HEK293 (cell line): Measurements from ENCODE around the gene TARBP1.

ENCODE experiments used
- CTCF ChIA-PET: fragments of 350-600 bp; formaldehyde crosslinking; extraction: SDS; loops from one replicate; lab custom pipeline; 2021; ENCODE audit warnings: antibody characterized with exemption; lab: Yijun Ruan, JAX
- POLR2A ChIA-PET: fragments of 300-600 bp; formaldehyde crosslinking; extraction: SDS; loops from one replicate; lab custom pipeline; 2020; ENCODE audit warnings: antibody characterized with exemption, inconsistent platforms; lab: Yijun Ruan, JAX
- H3K27ac ChIP-seq: fragments of 200-500 bp; sonication (Bioruptor generic); 2 replicates; pipeline ENCODE4 v1.5.1; 2014; ENCODE audit warnings: low read depth, low read length, control low read depth, inconsistent platforms; ENCODE audit errors: extremely low read depth
- H3K36me3 ChIP-seq, 2 experiments: fragments of 200-500 bp in 1 of 2; sonication (Bioruptor generic) in 1 of 2; 1 replicate in 1 of 2; 2 replicates in 1 of 2; pipeline ENCODE4 v1.5.1; 2014 to 2017; ENCODE audit warnings: inconsistent platforms in 2 of 2, low read length in 2 of 2; ENCODE audit not compliant: control insufficient read depth in 2 of 2, insufficient read depth in 1 of 2
- H3K4me1 ChIP-seq: fragments of 200-500 bp; sonication (Bioruptor generic); 2 replicates; pipeline ENCODE4 v1.5.1; 2014; ENCODE audit warnings: mild to moderate bottlenecking, low read length, inconsistent platforms; ENCODE audit not compliant: control insufficient read depth, insufficient read depth
- H3K4me3 ChIP-seq: 2 replicates; pipeline ENCODE4 v1.5.1; 2011; ENCODE audit warnings: low read depth, mild to moderate bottlenecking, control low read depth, low read length, moderate library complexity
- H3K9me3 ChIP-seq: fragments of 200-500 bp; sonication (Bioruptor generic); 2 replicates; pipeline ENCODE4 v1.5.1; 2014; ENCODE audit warnings: low read depth, low read length, inconsistent platforms; ENCODE audit not compliant: control insufficient read depth, insufficient read depth
- MEIS1 ChIP-seq: sonication (generic); formaldehyde crosslinking; IDR thresholded peaks from 2 replicates; pipeline ENCODE4 v1.8.1; 2022; ENCODE audit warnings: missing genetic modification reagents, mild to moderate bottlenecking, borderline replicate concordance
- PRDM2 ChIP-seq: fragments of 450-650 bp; formaldehyde crosslinking; IDR thresholded peaks from 2 replicates; pipeline ENCODE4 v1.5.1; 2016; ENCODE audit warnings: missing biosample characterization, missing genetic modification characterization, borderline replicate concordance
- SALL2 ChIP-seq: fragments of 450-650 bp; formaldehyde crosslinking; IDR thresholded peaks from 2 replicates; pipeline ENCODE4 v1.5.0; 2017; ENCODE audit warnings: missing biosample characterization, mild to moderate bottlenecking, missing genetic modification characterization, borderline replicate concordance
- SCRT2 ChIP-seq: fragments of 450-650 bp; formaldehyde crosslinking; IDR thresholded peaks from 2 replicates; pipeline ENCODE4 v1.5.1; 2016; ENCODE audit warnings: missing biosample characterization, missing genetic modification characterization
- ZBTB44 ChIP-seq: fragments of 450-650 bp; IDR thresholded peaks from 2 replicates; pipeline ENCODE4 v1.5.1; 2018; ENCODE audit warnings: missing biosample characterization, mild to moderate bottlenecking, missing genetic modification characterization
- ZBTB7A ChIP-seq: fragments of 450-650 bp; formaldehyde crosslinking; IDR thresholded peaks from 2 replicates; pipeline ENCODE4 v1.5.1; 2016; ENCODE audit warnings: low read depth, missing biosample characterization, missing genetic modification characterization
- ZBTB8A ChIP-seq: fragments of 450-650 bp; formaldehyde crosslinking; IDR thresholded peaks from 2 replicates; pipeline ENCODE4 v1.5.1; 2016; ENCODE audit warnings: missing biosample characterization, missing genetic modification characterization
- ZNF133 ChIP-seq: fragments of 450-650 bp; formaldehyde crosslinking; IDR thresholded peaks from 2 replicates; pipeline ENCODE4 v1.5.1; 2016; ENCODE audit warnings: missing biosample characterization, missing genetic modification characterization
- ZNF140 ChIP-seq: fragments of 450-650 bp; formaldehyde crosslinking; IDR thresholded peaks from 2 replicates; pipeline ENCODE4 v1.5.1; 2016; ENCODE audit warnings: missing biosample characterization, missing genetic modification characterization
- ZNF211 ChIP-seq: fragments of 450-650 bp; formaldehyde crosslinking; IDR thresholded peaks from 2 replicates; pipeline ENCODE4 v1.5.1; 2016; ENCODE audit warnings: low read depth, missing biosample characterization, missing genetic modification characterization
- ZNF341 ChIP-seq: fragments of 450-650 bp; formaldehyde crosslinking; IDR thresholded peaks from 2 replicates; pipeline ENCODE4; 2016; ENCODE audit warnings: low read depth, missing biosample characterization, missing genetic modification characterization
- ZNF391 ChIP-seq: fragments of 450-650 bp; formaldehyde crosslinking; IDR thresholded peaks from 2 replicates; pipeline ENCODE4 v1.5.1; 2016; ENCODE audit warnings: low read depth, missing biosample characterization, missing genetic modification characterization, borderline replicate concordance
- ZNF433 ChIP-seq: fragments of 450-650 bp; formaldehyde crosslinking; IDR thresholded peaks from 2 replicates; pipeline ENCODE4 v1.5.1; 2016; ENCODE audit warnings: missing biosample characterization, missing genetic modification characterization, low read depth
- ZNF501 ChIP-seq: fragments of 450-650 bp; formaldehyde crosslinking; IDR thresholded peaks from 2 replicates; pipeline ENCODE4 v1.5.1; 2016; ENCODE audit warnings: missing biosample characterization, missing genetic modification characterization
- ZNF514 ChIP-seq: fragments of 450-650 bp; formaldehyde crosslinking; IDR thresholded peaks from 2 replicates; pipeline ENCODE4 v1.5.1; 2016; ENCODE audit warnings: missing biosample characterization, missing genetic modification characterization
- ZNF518A ChIP-seq: fragments of 450-650 bp; formaldehyde crosslinking; conservative IDR thresholded peaks from 2 replicates; pipeline ENCODE4 v1.5.1; 2016; ENCODE audit warnings: low read depth, missing biosample characterization, missing genetic modification characterization
- ZNF530 ChIP-seq: fragments of 450-650 bp; formaldehyde crosslinking; IDR thresholded peaks from 2 replicates; pipeline ENCODE4 v1.5.1; 2016; ENCODE audit warnings: low read depth, missing biosample characterization, missing genetic modification characterization
- ZNF600 ChIP-seq: fragments of 450-650 bp; formaldehyde crosslinking; IDR thresholded peaks from 2 replicates; pipeline ENCODE4 v1.5.1; 2016; ENCODE audit warnings: missing biosample characterization, missing genetic modification characterization
- ZNF785 ChIP-seq: fragments of 450-650 bp; formaldehyde crosslinking; IDR thresholded peaks from 2 replicates; pipeline ENCODE4 v1.5.1; 2016; ENCODE audit warnings: missing biosample characterization, missing genetic modification characterization
- ZNF792 ChIP-seq: fragments of 450-650 bp; formaldehyde crosslinking; IDR thresholded peaks from 2 replicates; pipeline ENCODE4 v1.5.1; 2016; ENCODE audit warnings: missing biosample characterization, missing genetic modification characterization

The TARBP1 gene

GRCh38 chr1:234373064-234373958, 105.7 kb downstream of the TARBP1 start, which contains the start of gene COA6 (continued):
- TF ChIP-seq ZNF133 (peak; percentile 49; the same call in 1 of the 2 replicates), ZNF501 (tag by site-specific recombination) (peak; percentile 98), ZNF391 (tag by site-specific recombination) (peak; percentile 80; the same call in 1 of the 2 replicates)

GRCh38 chr1:234372011-234372757, 106.8 kb downstream of the TARBP1 start:
- peaks cover 12 to 22% of the 10 kb centered on the region in 2 experiments for H3K36me3 ChIP-seq
- H3K9me3 ChIP-seq, result no peaks in the 10 kb centered on the region
- ChIA-PET POLR2A (interaction anchor here (1.8 to 2.3 kb wide), 6 partner anchors 11 to 239 kb away, joined by 4 to 16 read pairs (median 10); partner anchors contain the start of gene TARBP1), CTCF (interaction anchor here (0.6 to 2.6 kb wide), 4 partner anchors 45 to 1006 kb away, joined by 3 to 11 read pairs (median 5); no protein-coding TSS in a partner anchor)
- no peaks in the 10 kb centered on the region for H3K4me1 ChIP-seq
- peak overlapping the region; percentile 95 for H3K4me3 ChIP-seq
- no peak overlapping the region for H3K27ac ChIP-seq
- TF ChIP-seq PRDM2 (tag by site-specific recombination) (no peak), ZNF530 (tag by site-specific recombination) (no peak), ZNF514 (tag by site-specific recombination) (no peak), MEIS1 (CRISPR knock-in tag) (no peak), ZNF518A (no peak), ZNF140 (no peak), ZNF785 (tag by site-specific recombination) (no peak), ZNF433 (tag by site-specific recombination) (no peak), ZBTB7A (tag by site-specific recombination) (no peak), ZNF341 (tag by site-specific recombination) (no peak), ZNF792 (no peak), SALL2 (tag by site-specific recombination) (no peak), ZBTB8A (tag by site-specific recombination) (no peak), ZBTB44 (tag by site-specific recombination) (no peak), ZNF600 (tag by site-specific recombination) (no peak), SCRT2 (tag by site-specific recombination) (no peak), ZNF211 (tag by site-specific recombination) (no peak)
